ENCODE data around the gene CD164. TPM values are rescaled to one million over a fixed set of nuclear protein-coding genes. Genes with fewer than 3 reads are reported as not detected.

The CD164 gene
- total and polyA plus RNA-seq, 9 donors, result 129 to 215 (median 173) TPM

DNA sequence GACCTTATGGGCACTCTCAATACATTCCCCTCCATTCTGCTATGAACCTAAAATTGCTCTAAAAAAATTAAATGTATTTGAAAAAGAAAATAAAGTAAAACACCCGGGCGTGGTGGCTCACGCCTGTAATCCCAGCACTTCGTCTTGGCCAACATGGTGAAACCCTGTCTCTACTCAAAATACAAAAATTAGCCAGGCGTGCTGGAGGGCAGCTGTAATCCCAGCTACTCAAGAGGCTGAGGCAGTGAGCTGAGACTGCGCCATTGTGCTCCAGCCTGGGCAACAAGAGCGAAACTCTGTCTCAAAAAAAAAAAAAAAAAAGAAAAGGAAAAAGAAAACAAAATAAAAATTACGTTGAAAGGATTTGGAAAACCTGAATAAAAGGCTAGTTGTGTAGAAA is 60.5 kb downstream of the CD164 start:
- TF ChIP-seq, protein P1, sequence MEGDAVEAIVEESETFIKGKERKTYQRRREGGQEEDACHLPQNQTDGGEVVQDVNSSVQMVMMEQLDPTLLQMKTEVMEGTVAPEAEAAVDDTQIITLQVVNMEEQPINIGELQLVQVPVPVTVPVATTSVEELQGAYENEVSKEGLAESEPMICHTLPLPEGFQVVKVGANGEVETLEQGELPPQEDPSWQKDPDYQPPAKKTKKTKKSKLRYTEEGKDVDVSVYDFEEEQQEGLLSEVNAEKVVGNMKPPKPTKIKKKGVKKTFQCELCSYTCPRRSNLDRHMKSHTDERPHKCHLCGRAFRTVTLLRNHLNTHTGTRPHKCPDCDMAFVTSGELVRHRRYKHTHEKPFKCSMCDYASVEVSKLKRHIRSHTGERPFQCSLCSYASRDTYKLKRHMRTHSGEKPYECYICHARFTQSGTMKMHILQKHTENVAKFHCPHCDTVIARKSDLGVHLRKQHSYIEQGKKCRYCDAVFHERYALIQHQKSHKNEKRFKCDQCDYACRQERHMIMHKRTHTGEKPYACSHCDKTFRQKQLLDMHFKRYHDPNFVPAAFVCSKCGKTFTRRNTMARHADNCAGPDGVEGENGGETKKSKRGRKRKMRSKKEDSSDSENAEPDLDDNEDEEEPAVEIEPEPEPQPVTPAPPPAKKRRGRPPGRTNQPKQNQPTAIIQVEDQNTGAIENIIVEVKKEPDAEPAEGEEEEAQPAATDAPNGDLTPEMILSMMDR (IDR thresholded peaks at IDR 0.05), result no peak
- TF ChIP-seq POLR2A (IDR thresholded peaks at IDR 0.05), result no peak
- WGBS, 3 donors, result 83 to 85% (median 83%) methylated on average over 8 of the region's 8 CpGs
- Histone ChIP-seq H3K27ac (no peak overlapping the region), H3K27me3 (no peaks in the 10 kb centered on the region), H3K9me3 (no peaks in the 10 kb centered on the region), H3K4me1 (ENCODE audit: insufficient read depth) (no peaks in the 10 kb centered on the region), H3K4me3 (no peak overlapping the region), H3K36me3 (no peaks in the 10 kb centered on the region)
- DNase-seq, result no peak
- intact Hi-C loops (cut with DNase I), result no loop called here

DNA sequence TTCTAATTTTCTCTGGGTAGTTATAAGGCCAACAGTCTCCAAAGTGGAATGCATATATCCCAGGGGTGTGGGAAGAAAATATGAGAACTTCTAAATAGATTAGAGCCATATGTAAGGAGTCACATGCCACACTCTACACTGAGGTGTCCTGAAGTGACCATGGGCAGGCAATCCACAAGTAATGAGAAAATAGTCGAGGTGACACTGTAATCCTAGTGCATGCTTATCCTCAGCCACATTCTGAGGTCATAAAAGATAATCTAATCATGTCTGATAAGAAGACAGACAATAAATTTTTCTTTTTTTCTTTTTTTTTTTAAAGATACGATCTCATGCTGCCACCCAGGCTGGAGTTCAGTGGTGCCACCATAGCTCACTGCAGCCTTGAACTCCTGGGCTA is 62.2 kb downstream of the CD164 start:
- no peaks in the 10 kb centered on the region for H3K27me3 ChIP-seq
- TF ChIP-seq EP300 (IDR thresholded peaks at IDR 0.05), result no peak
- TF ChIP-seq, protein P1 (IDR thresholded peaks at IDR 0.05), result no peak
- no peak for TF ChIP-seq POLR2A (IDR thresholded peaks at IDR 0.05)
- H3K27ac ChIP-seq, result no peak overlapping the region
- DNase-seq, result no peak
- no peaks in the 10 kb centered on the region for H3K9me3 ChIP-seq
- intact Hi-C loops (cut with DNase I), result no loop called here
- no peak overlapping the region for H3K4me3 ChIP-seq
- no peaks in the 10 kb centered on the region for H3K4me1 ChIP-seq (ENCODE audit: insufficient read depth)
- H3K36me3 ChIP-seq, result no peaks in the 10 kb centered on the region
- WGBS, 3 donors, result 67 to 77% (median 68%) methylated on average over 2 of the region's 2 CpGs

DNA sequence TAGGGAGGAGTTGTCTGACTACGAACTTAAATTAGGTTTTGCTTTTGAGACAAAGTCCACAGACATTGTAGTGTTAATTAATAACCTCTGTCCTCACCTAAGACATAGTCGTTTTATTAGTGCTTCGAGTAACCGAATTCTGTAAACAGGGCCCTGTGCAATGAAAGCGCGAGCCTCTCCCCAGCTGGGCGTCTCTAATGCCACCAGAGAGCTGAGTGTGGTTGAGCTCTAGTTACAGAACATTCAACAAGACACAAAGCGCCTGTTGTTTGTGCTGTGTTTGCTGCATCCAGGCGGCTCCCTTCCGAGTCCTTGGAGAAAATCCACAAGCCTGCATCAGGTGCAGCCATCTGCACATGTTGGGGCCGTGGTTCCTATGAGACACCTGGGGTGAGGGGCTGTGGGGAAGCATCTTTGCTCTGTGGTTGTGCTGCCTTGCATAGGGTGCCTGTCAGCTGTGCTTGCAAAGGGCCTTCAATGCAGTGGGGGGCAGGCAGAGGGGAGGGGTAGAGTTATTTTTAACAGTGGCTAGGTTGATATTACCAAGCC is 63.9 kb downstream of the CD164 start:
- no peak overlapping the region for H3K27ac ChIP-seq
- DNase-seq, result no peak
- H3K36me3 ChIP-seq, result no peaks in the 10 kb centered on the region
- no peaks in the 10 kb centered on the region for H3K27me3 ChIP-seq
- intact Hi-C loops (cut with DNase I), result no loop called here
- TF ChIP-seq POLR2A (IDR thresholded peaks at IDR 0.05) (no peak), EP300 (IDR thresholded peaks at IDR 0.05) (no peak)
- TF ChIP-seq, protein P1 (IDR thresholded peaks at IDR 0.05), result no peak
- no peak overlapping the region for H3K4me3 ChIP-seq
- H3K9me3 ChIP-seq, result no peaks in the 10 kb centered on the region
- WGBS, 3 donors, result 34 to 63% (median 40%) methylated on average over 11 of the region's 11 CpGs
- no peaks in the 10 kb centered on the region for H3K4me1 ChIP-seq (ENCODE audit: insufficient read depth)

DNA sequence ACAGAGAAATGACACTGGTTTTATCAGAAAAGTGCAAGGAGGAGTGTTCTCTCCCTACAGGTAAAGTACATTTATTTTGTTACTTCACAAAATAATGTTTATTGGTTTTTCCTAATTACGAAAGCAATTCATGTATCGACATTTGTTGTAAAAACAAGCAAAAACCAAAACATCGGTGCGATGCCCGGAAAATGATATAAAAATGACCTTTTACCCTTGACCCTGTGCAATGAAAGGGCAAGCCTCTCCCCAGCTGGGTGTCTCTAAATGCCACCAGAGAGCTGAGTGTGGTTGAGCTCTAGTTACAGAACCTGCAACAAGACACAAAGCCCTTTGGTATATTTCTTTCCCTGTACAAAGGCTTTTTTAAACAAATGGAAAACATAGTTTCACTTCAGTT is 65.4 kb downstream of the CD164 start:
- no peak for DNase-seq
- no peaks in the 10 kb centered on the region for H3K36me3 ChIP-seq
- 56 to 86% (median 72%) methylated on average over 5 of the region's 5 CpGs for WGBS, 3 donors
- H3K27ac ChIP-seq, result no peak overlapping the region
- no peak for TF ChIP-seq EP300 (IDR thresholded peaks at IDR 0.05)
- TF ChIP-seq, protein P1 (IDR thresholded peaks at IDR 0.05), result no peak
- no peak for TF ChIP-seq POLR2A (IDR thresholded peaks at IDR 0.05)
- no peaks in the 10 kb centered on the region for H3K4me1 ChIP-seq (ENCODE audit: insufficient read depth)
- H3K9me3 ChIP-seq, result no peaks in the 10 kb centered on the region
- no peak overlapping the region for H3K4me3 ChIP-seq
- intact Hi-C loops (cut with DNase I), result no loop called here
- no peaks in the 10 kb centered on the region for H3K27me3 ChIP-seq

Other genes with a start within 250 kb of the CD164 start
- gene PPIL6, start 58.2 kb upstream of the CD164 start, total RNA-seq, result 10 to 100 TPM in 6 of 7 donors, 1 to 10 TPM in 1; 9.1 to 29.8 (median 11.6) TPM
- gene PPIL6, start 58.2 kb upstream of the CD164 start, polyA plus RNA-seq, result 1 to 10 TPM; 6.3 TPM
- 10 to 100 TPM in 3 of 7 donors, 1 to 10 TPM in 4; 7.7 to 21.7 (median 9.3) TPM for gene SMPD2, start 58.3 kb upstream of the CD164 start, total RNA-seq
- gene SMPD2, start 58.3 kb upstream of the CD164 start, polyA plus RNA-seq, result 1 to 10 TPM; 8.5 to 8.9 TPM
- gene MICAL1, start 73.3 kb upstream of the CD164 start, total RNA-seq, result 10 to 100 TPM; 10.3 to 24.0 (median 12.6) TPM
- 10 to 100 TPM; 14.9 to 19.1 TPM for gene MICAL1, start 73.3 kb upstream of the CD164 start, polyA plus RNA-seq
- 10 to 100 TPM in 1 of 7 donors, 1 to 10 TPM in 6; 5.2 to 10.2 (median 7.0) TPM for gene ZBTB24, start 100.8 kb upstream of the CD164 start, total RNA-seq
- gene ZBTB24, start 100.8 kb upstream of the CD164 start, polyA plus RNA-seq, result 1 to 10 TPM; 3.5 to 5.7 TPM